OCI-LY3 (cell line): Measurements from ENCODE around the gene DPYD.

Experiments
- EZH2phosphoT487 ChIP-seq: fragments of 200-600 bp; shearing (Covaris generic); IDR thresholded peaks from 2 replicates; pipeline ENCODE4 v1.6.1; 2018; ENCODE audit warnings: antibody characterized with exemption, mixed run types, low read depth
- TF ChIP-seq, protein P1 (sequence below): fragments of 200-600, 300-600 bp; sonication (generic); IDR thresholded peaks from 2 replicates; pipeline ENCODE4 v1.5.1; 2014; ENCODE audit warnings: antibody characterized with exemption, low read length, low read depth

- TF ChIP-seq, protein P1, sequence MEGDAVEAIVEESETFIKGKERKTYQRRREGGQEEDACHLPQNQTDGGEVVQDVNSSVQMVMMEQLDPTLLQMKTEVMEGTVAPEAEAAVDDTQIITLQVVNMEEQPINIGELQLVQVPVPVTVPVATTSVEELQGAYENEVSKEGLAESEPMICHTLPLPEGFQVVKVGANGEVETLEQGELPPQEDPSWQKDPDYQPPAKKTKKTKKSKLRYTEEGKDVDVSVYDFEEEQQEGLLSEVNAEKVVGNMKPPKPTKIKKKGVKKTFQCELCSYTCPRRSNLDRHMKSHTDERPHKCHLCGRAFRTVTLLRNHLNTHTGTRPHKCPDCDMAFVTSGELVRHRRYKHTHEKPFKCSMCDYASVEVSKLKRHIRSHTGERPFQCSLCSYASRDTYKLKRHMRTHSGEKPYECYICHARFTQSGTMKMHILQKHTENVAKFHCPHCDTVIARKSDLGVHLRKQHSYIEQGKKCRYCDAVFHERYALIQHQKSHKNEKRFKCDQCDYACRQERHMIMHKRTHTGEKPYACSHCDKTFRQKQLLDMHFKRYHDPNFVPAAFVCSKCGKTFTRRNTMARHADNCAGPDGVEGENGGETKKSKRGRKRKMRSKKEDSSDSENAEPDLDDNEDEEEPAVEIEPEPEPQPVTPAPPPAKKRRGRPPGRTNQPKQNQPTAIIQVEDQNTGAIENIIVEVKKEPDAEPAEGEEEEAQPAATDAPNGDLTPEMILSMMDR, result no peak
- TF ChIP-seq EZH2phosphoT487, result no peak
Observed at GRCh38 chr1:97051823-97052222, 869.0 kb downstream of the DPYD start.
